Measurements from ENCODE around the gene RTL1. TPM values are rescaled to one million over a fixed set of nuclear protein-coding genes. Genes with fewer than 3 reads are reported as not detected.
A peak's percentile ranks its signal among the peaks of the same experiment; 100 is the strongest.

Gene RTL1
- total RNA-seq, 4 donors from 2014 or later, result not detected

DNA sequence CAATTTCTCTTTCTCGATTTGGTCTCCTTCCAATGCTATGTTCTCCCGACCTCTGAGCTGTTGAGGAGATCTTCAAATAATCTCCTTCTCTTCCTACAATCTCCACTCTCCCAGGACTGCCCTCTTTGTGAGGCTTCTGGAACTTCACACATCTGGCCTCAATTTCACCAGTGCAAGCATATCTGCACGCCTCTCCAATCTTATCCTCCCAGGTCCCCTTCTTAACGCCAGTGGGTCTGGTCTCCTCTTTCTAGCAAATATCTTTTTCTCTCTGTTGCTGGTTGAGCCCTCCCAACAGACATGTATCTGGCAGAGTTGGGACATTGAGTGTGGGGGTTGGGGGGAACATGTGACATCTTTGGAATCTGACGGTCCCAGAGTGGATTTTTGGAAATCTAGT is 17.9 kb downstream of the RTL1 start:
- TF ChIP-seq POLR2A (IDR thresholded peaks at IDR 0.05), result no peak
- TF ChIP-seq, protein P1, sequence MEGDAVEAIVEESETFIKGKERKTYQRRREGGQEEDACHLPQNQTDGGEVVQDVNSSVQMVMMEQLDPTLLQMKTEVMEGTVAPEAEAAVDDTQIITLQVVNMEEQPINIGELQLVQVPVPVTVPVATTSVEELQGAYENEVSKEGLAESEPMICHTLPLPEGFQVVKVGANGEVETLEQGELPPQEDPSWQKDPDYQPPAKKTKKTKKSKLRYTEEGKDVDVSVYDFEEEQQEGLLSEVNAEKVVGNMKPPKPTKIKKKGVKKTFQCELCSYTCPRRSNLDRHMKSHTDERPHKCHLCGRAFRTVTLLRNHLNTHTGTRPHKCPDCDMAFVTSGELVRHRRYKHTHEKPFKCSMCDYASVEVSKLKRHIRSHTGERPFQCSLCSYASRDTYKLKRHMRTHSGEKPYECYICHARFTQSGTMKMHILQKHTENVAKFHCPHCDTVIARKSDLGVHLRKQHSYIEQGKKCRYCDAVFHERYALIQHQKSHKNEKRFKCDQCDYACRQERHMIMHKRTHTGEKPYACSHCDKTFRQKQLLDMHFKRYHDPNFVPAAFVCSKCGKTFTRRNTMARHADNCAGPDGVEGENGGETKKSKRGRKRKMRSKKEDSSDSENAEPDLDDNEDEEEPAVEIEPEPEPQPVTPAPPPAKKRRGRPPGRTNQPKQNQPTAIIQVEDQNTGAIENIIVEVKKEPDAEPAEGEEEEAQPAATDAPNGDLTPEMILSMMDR (IDR thresholded peaks at IDR 0.05), result no peak
- H3K36me3 ChIP-seq, result no peaks in the 10 kb centered on the region
- no peak overlapping the region for H3K27ac ChIP-seq
- H3K27me3 ChIP-seq, result no peaks in the 10 kb centered on the region
- no peaks in the 10 kb centered on the region for H3K4me1 ChIP-seq
- DNase-seq, result no peak
- no peaks in the 10 kb centered on the region for H3K9me3 ChIP-seq
- H3K4me3 ChIP-seq, result no peak overlapping the region

DNA sequence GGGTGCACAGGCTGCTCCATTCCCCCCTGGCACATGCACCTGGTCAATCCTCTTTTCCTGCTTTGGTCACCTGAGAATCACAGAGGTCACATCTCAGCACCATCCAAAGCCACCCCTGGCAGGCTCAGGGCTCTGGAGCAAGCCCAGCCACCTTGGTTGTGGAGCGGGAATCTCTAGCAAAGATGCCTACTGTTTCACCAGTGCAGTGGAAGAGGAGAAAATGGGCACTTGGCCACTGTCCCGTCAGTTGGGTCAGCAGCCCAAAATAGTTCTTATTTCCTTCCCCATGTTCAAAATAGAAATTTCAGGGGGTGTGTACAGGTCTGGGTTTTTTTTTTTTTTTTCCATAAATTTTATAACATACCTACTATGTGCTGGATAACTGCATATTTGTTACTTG is 18.3 kb downstream of the RTL1 start:
- no peak for TF ChIP-seq POLR2A (IDR thresholded peaks at IDR 0.05)
- TF ChIP-seq, protein P1 (IDR thresholded peaks at IDR 0.05), result no peak
- no peaks in the 10 kb centered on the region for H3K27me3 ChIP-seq
- H3K27ac ChIP-seq, result no peak overlapping the region
- no peak overlapping the region for H3K4me3 ChIP-seq
- H3K9me3 ChIP-seq, result no peaks in the 10 kb centered on the region
- no peaks in the 10 kb centered on the region for H3K36me3 ChIP-seq
- no peaks in the 10 kb centered on the region for H3K4me1 ChIP-seq
- peak in 1 of 3 donors; percentile 21 for DNase-seq

DNA sequence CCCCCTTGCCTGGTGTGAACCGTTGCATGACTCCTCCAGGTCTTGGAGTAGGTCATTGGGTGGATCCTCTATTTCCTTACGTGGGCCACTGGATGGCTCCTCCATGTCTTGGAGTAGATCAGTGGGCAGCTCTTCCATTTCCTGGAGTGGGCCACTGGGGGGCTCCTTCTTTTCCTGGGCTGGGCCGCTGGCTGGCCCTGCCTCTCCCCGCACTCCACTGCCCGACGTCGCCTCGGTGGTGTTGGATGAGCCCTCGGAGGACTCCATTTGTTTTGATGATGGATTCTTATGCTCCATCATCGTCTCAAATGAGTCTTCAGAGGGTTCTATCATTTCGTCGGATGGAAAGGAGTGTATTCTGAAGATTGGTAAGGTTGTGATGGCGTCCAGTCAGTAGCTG is 19.1 kb downstream of the RTL1 start:
- Histone ChIP-seq H3K4me1 (no peaks in the 10 kb centered on the region), H3K27me3 (no peaks in the 10 kb centered on the region), H3K27ac (no peak overlapping the region), H3K36me3 (no peaks in the 10 kb centered on the region), H3K9me3 (no peaks in the 10 kb centered on the region), H3K4me3 (no peak overlapping the region)
- no peak for TF ChIP-seq POLR2A (IDR thresholded peaks at IDR 0.05)
- TF ChIP-seq, protein P1 (IDR thresholded peaks at IDR 0.05), result no peak
- peak in 1 of 3 donors; percentile 26 for DNase-seq

DNA sequence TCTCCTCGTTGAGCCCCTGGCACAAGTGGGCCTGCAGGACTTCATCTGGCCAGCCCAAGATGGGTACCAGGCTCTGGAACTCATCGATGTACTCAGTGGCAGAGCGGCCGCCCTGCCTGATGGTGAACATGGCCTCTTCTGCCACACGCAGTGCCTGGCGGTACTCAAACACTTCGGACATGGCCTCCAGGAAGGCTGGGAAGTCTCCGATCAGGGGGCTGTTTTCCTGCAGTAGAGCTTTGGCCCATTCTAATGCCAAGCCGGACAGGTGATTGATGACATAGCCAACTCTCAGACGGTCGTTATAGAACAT is 19.8 kb downstream of the RTL1 start:
- peak in 1 of 3 donors; percentile 28 for DNase-seq
- Histone ChIP-seq H3K27ac (no peak overlapping the region), H3K36me3 (no peaks in the 10 kb centered on the region), H3K27me3 (no peaks in the 10 kb centered on the region), H3K4me1 (no peaks in the 10 kb centered on the region), H3K4me3 (no peak overlapping the region), H3K9me3 (no peaks in the 10 kb centered on the region)
- no peak for TF ChIP-seq POLR2A (IDR thresholded peaks at IDR 0.05)
- TF ChIP-seq, protein P1 (IDR thresholded peaks at IDR 0.05), result no peak

DNA sequence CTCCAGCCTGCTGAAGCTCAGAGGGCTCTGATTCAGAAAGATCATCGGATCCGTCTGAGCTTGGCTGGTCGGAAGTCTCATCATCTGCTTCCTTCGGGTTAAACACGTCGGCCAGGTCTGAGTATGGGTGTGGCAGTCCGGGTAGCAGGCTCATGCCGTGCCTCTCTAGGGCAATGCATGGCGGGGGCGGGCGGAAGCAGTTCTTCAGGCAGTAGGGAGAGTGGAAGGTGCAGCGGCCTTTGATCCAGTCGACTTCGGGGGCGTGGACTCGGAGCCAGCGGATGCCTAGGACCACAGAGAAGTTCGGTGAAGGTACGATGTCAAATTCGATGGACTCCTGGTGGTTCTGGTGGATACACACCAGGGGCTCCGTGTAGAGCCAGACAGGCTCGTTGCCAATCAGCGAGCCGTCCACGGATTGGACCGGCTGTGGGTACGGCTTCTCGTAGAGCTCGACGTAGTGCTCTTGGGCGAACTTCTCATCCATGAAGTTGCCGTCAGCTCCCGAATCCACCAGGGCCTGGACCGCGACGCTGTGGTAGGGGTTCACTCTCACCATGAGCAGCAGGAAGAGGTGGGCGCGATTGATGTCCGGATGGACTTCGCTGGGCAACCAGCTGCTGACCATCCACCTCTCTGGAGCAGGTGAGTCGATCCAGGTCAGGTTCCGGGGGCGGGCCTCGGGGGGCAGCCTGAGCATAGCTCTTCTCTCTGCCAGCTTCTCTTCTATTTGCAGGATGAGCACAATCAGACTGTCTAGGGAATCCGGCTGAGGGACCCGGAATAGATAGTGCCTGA is 20.3 kb downstream of the RTL1 start:
- DNase-seq, result peak in 1 of 3 donors; percentile 23
- H3K27me3 ChIP-seq, result no peaks in the 10 kb centered on the region
- TF ChIP-seq POLR2A (IDR thresholded peaks at IDR 0.05), result no peak
- TF ChIP-seq, protein P1 (IDR thresholded peaks at IDR 0.05), result no peak
- no peak overlapping the region for H3K27ac ChIP-seq
- no peaks in the 10 kb centered on the region for H3K9me3 ChIP-seq
- H3K4me3 ChIP-seq, result no peak overlapping the region
- H3K36me3 ChIP-seq, result no peaks in the 10 kb centered on the region
- H3K4me1 ChIP-seq, result no peaks in the 10 kb centered on the region

Measured in Peyer's patch (tissue), 4 donors.